GM06990 (cell line): ENCODE results near the gene SPDYE3.
"Not testable (repeated sequence)": the region's sequence is repeated elsewhere in the genome, so short reads cannot be mapped to it uniquely, and the experiment has no call there.

Source experiments
- DNase-seq: peaks from one replicate; pipeline ENCODE4 v3.0.0-alpha.2; 2011; ENCODE audit not compliant: insufficient read length; ENCODE audit errors: extremely low read depth
- H3K27me3 ChIP-seq: replicated peaks from 2 replicates; pipeline ENCODE4 v1.6.0; 2011; ENCODE audit warnings: low read length; ENCODE audit not compliant: control insufficient read depth, insufficient read depth
- H3K36me3 ChIP-seq: 2 replicates; pipeline ENCODE4 v1.5.1; 2011; ENCODE audit warnings: low read length; ENCODE audit not compliant: control insufficient read depth, insufficient read depth
- H3K4me3 ChIP-seq: replicated peaks from 2 replicates; pipeline ENCODE4 v1.5.1; 2011; ENCODE audit warnings: low read depth, mild to moderate bottlenecking, control low read depth, low read length
- CTCF ChIP-seq: IDR thresholded peaks from 2 replicates; pipeline ENCODE4 v1.5.1; 2011; ENCODE audit warnings: low read length, control low read depth, mild to moderate bottlenecking, inconsistent platforms; ENCODE audit not compliant: insufficient read depth, poor library complexity, severe bottlenecking

Gene SPDYE3

GRCh38 chr7:100349757-100350156 lies 42.3 kb downstream of the SPDYE3 start:
- no peak overlapping the region for H3K4me3 ChIP-seq
- no peak for DNase-seq
- H3K27me3 ChIP-seq = no peaks in the 10 kb centered on the region
- no peak for TF ChIP-seq CTCF
- peaks cover 38% of the 10 kb centered on the region for H3K36me3 ChIP-seq

GRCh38 chr7:100351657-100352058 lies 44.2 kb downstream of the SPDYE3 start:
- Histone ChIP-seq H3K4me3 (no peak overlapping the region), H3K27me3 (no peaks in the 10 kb centered on the region), H3K36me3 (peaks cover 46% of the 10 kb centered on the region)
- DNase-seq = no peak
- no peak for TF ChIP-seq CTCF

DNA sequence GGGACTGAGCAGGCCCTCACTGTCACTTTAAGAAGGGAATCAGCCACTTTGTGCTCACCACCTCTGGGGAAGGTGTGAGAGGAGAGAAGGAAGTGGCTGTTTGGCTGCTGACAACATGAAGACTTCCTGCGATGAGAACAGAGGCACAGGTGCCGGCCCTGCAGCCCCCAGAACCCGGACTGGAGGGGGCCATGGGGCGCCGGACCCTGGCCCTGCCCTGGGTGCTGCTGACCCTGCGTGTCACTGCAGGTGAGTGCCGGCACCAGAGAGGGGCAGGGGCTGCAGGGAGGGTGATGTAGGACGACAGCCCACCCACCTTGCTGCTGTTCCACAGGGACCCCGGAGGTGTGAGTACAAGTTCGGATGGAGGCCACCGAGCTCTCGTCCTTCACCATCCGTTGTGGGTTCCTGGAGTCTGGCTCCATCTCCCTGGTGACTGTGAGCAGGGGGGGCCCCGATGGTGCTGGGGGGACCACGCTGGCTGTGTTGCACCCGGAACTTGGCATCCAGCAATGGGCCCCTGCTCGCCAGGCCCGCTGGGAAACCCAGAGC lies 44.8 kb downstream of the SPDYE3 start:
- DNase-seq, H3K27me3 ChIP-seq, H3K4me3 ChIP-seq: not testable (repeated sequence)
- peaks cover 44% of the 10 kb centered on the region for H3K36me3 ChIP-seq

GRCh38 chr7:100352984-100353684 lies 45.6 kb downstream of the SPDYE3 start:
- DNase-seq = no peak
- Histone ChIP-seq H3K36me3 (peaks cover 42% of the 10 kb centered on the region), H3K27me3 (no peaks in the 10 kb centered on the region), H3K4me3 (no peak overlapping the region)
- no peak for TF ChIP-seq CTCF

DNA sequence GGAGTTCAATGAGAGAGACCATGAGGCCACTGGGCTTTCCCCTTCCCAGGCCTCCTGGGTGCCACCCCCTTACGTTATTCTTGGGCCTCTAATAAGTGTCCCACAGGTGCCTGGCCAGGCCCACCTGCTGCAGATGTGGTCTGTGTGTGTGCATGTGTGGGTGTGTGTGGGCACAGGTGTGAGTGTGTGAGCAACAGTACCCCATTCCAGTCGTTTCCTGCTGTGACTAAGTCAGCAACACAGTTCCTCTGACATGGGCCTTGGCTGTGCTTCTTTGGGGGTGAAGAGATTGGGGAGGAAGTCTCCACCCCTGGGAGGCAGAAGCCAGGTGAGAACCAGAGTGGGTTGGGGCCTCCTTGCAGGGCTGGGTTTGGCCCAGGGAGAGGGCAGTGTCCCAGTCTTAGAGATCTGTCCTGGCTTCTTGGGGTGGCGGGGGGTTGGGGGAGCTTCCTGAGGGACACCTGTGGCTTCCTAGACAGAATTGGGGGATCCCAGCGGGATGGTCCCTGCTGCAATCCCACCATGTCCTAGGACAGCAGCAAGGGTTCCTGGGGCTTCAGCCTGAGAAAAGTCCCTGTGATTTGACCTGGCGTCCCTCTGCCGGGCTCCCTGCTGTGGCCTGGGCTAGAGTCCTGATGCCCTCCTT lies 46.3 kb downstream of the SPDYE3 start:
- no peak for DNase-seq
- Histone ChIP-seq H3K4me3 (no peak overlapping the region), H3K27me3 (no peaks in the 10 kb centered on the region), H3K36me3 (peaks cover 43% of the 10 kb centered on the region)
- no peak for TF ChIP-seq CTCF

DNA sequence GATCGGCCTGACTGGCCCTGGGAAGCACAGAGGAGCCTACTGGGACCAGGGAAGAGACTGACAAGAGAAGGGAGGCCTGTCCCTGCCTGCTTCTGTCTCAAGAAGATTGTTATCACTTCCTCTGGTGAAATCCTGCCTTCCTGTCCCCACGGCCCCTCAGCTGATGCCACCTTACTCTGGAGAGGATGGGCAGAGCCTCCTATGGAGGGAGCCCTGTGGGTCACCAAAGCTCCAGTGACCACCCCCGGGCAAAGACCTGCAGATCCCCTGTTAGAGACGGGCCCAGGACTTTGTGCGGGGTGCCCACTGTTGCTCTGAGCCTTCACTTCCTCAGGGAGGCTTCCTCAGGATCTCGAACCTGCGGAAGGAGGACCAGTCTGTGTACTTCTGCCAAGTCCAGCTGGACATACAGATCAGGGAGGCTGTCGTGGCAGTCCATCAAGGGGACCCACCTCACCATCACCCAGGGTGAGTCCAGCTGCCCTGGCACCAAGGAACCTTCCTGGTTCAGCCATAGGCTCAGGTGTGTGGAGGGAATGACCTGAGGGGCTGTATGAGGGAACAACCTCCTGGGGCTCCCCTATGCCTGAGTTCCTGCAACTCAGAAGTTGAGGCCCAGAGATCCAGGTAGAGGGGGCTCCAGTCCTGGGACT lies 49.0 kb downstream of the SPDYE3 start:
- TF ChIP-seq CTCF = no peak
- peaks cover 47% of the 10 kb centered on the region for H3K36me3 ChIP-seq
- DNase-seq = no peak
- no peaks in the 10 kb centered on the region for H3K27me3 ChIP-seq
- no peak overlapping the region for H3K4me3 ChIP-seq
